Measurements from ENCODE around the gene CCDC157. TPM values are rescaled to one million over a fixed set of nuclear protein-coding genes. Genes with fewer than 3 reads are reported as not detected.

Gene CCDC157
- total RNA-seq, 1 donor from 2014 or later: 0.77 TPM

Other genes with a start within 250 kb of the CCDC157 start
- 34.8 TPM for gene LIF, start 110.2 kb upstream of the CCDC157 start, total RNA-seq
- gene OSM, start 90.2 kb upstream of the CCDC157 start, total RNA-seq: 8.0 TPM
- gene CASTOR1, start 67.5 kb upstream of the CCDC157 start, total RNA-seq: 11.6 TPM
- gene TBC1D10A, start 30.1 kb upstream of the CCDC157 start, total RNA-seq: 25.8 TPM
- 119 TPM for gene SF3A1, start 113 bp upstream of the CCDC157 start, total RNA-seq
- gene RNF215, start 30.4 kb downstream of the CCDC157 start, total RNA-seq: 9.1 TPM
- gene SEC14L2, start 40.0 kb downstream of the CCDC157 start, total RNA-seq: 3.4 TPM
- 13.3 TPM for gene MTFP1, start 68.8 kb downstream of the CCDC157 start, total RNA-seq
- not detected for gene SEC14L3, start 115.0 kb downstream of the CCDC157 start, total RNA-seq
- gene SEC14L4, start 148.7 kb downstream of the CCDC157 start, total RNA-seq: not detected
- gene SEC14L6, start 189.7 kb downstream of the CCDC157 start, total RNA-seq: not detected
- gene GAL3ST1, start 217.7 kb downstream of the CCDC157 start, total RNA-seq: not detected
- gene PES1, start 234.9 kb downstream of the CCDC157 start, total RNA-seq: 59.4 TPM